Measurements from ENCODE around the gene NPY4R2.
"Not testable (repeated sequence)": the region's sequence is repeated elsewhere in the genome, so short reads cannot be mapped to it uniquely, and the experiment has no call there.

DNA sequence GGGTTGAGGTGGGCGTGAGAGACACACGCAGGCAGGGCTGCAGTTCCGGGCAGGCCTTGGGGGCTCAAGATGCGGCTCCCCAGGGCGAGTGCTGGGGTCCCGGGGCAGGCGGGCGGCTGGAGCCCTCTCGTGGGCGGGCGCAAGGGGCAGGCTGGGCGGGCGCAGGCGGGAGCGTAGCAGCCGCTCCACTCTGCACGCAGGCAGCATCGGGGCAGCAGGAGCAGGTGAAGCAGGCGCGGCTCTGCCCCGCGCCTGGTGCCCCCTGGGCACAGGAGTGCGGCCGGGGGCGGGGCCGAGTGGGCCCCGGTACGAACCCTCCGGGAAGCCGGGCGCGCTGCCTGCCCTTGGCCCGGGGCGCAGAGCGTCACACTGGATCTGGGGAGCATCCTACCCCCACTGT, at the start of gene NPY4R2:
- TF ChIP-seq FOXA1 (IDR thresholded peaks at IDR 0.05); L3MBTL2 (conservative IDR thresholded peaks at IDR 0.05); SP1 (IDR thresholded peaks at IDR 0.05); NFRKB (IDR thresholded peaks at IDR 0.05); BHLHE40 (IDR thresholded peaks at IDR 0.05; ENCODE audit: borderline replicate concordance); ELF4 (IDR thresholded peaks at IDR 0.05): not testable (repeated sequence)

Measured in HEK293T (cell line).